C4-2B (cell line): ENCODE results near the gene DHRS1.
A peak's percentile ranks its signal among the peaks of the same experiment; 100 is the strongest.

Source experiments
- H3K27ac ChIP-seq: fragments of 450-650 bp; 2 replicates; pipeline ENCODE4 v1.5.1; 2017
- ZFX ChIP-seq: fragments of 450-650 bp; IDR thresholded peaks from 2 replicates; pipeline ENCODE4 v1.6.1; 2017
- TF ChIP-seq, protein P1 (sequence below): fragments of 450-650 bp; conservative IDR thresholded peaks from 2 replicates; pipeline ENCODE4 v1.5.1; 2017; ENCODE audit warnings: mild to moderate bottlenecking

Gene DHRS1

GRCh38 chr14:24277606-24278321 is 21.8 kb downstream of the DHRS1 start:
- H3K27ac ChIP-seq, result no peak overlapping the region
- no peak for TF ChIP-seq ZFX
- TF ChIP-seq, protein P1, sequence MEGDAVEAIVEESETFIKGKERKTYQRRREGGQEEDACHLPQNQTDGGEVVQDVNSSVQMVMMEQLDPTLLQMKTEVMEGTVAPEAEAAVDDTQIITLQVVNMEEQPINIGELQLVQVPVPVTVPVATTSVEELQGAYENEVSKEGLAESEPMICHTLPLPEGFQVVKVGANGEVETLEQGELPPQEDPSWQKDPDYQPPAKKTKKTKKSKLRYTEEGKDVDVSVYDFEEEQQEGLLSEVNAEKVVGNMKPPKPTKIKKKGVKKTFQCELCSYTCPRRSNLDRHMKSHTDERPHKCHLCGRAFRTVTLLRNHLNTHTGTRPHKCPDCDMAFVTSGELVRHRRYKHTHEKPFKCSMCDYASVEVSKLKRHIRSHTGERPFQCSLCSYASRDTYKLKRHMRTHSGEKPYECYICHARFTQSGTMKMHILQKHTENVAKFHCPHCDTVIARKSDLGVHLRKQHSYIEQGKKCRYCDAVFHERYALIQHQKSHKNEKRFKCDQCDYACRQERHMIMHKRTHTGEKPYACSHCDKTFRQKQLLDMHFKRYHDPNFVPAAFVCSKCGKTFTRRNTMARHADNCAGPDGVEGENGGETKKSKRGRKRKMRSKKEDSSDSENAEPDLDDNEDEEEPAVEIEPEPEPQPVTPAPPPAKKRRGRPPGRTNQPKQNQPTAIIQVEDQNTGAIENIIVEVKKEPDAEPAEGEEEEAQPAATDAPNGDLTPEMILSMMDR, result no peak

- TF ChIP-seq, protein P1, result no peak
- no peak for TF ChIP-seq ZFX
- no peak overlapping the region for H3K27ac ChIP-seq
Measured at GRCh38 chr14:24277071-24277470, 22.5 kb downstream of the DHRS1 start.

GRCh38 chr14:24274101-24274543 is 25.5 kb downstream of the DHRS1 start:
- TF ChIP-seq, protein P1, result no peak
- no peak for TF ChIP-seq ZFX
- H3K27ac ChIP-seq, result no peak overlapping the region

DNA sequence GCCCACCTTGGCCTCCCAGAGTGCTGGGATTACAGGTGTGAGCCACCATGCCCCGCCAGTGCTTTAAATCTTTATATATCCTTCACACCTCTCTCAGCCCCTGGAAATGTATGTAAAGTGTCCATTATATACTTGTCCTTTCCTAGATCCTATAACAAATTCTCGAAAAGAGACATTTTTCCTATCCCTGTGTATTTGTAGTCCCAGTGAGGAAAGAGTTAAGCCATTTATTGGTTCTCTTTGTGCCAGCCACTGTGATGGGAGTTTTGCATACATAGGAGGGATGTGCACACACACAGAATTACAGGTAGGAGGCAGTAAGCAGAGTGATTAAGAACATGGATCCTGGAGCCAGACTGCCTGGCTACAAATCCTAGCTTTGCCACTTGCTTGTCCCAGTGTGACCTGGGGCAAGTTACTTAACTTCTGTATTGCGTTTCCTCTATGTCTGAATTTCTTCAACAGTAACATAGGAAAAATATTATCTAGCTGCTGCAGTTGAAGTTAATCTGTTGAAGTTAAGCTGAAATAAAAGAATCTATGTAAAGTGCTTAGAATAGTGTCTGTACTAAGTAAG is 26.1 kb downstream of the DHRS1 start:
- no peak overlapping the region for H3K27ac ChIP-seq
- TF ChIP-seq, protein P1, result no peak
- TF ChIP-seq ZFX, result no peak

DNA sequence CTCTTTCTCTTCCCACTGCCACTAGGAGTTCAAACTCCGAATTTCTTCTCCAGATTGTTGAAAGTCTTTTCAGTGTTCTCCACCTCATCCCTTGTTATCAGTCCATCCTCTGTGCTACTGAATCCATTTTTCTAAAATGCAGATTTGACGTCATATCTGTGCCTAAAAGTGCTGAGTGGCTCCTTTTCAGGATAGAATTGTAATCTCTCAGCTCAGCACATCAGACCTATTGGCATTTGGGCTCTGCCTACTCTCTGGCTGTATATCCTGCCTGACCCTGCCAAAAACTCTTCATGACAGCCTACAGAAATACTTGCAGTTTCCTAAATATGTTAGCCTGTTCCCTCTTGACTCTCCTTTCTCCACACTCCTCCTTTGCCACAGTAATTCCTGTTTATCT is 27.1 kb downstream of the DHRS1 start:
- TF ChIP-seq ZFX, result no peak
- TF ChIP-seq, protein P1, result no peak

GRCh38 chr14:24271834-24272263 is 27.7 kb downstream of the DHRS1 start:
- TF ChIP-seq, protein P1, result no peak
- no peak for TF ChIP-seq ZFX
- H3K27ac ChIP-seq, result peak overlapping the region; percentile 98

More for the DNA sequence above, 27.1 kb downstream of the DHRS1 start:
- no peak overlapping the region for H3K27ac ChIP-seq

- TF ChIP-seq, protein P1, result peak; percentile 86
- no peak for TF ChIP-seq ZFX
- H3K27ac ChIP-seq, result peak within 1 kb of the TSS; percentile 98
Measured at GRCh38 chr14:24271134-24271833, 28.3 kb downstream of the DHRS1 start, which contains the start of gene RABGGTA. RABGGTA (minus strand) TSS chr14:24271597; CDS start chr14:24271115, 482 bp downstream.
